ENCODE measurements around the gene DGKD.
A peak's percentile ranks its signal among the peaks of the same experiment; 100 is the strongest.
"Not testable (repeated sequence)": the region's sequence is repeated elsewhere in the genome, so short reads cannot be mapped to it uniquely, and the experiment has no call there.

DGKD gene

GRCh38 chr2:233334915-233335314, 19.4 kb upstream of the DGKD start:
- DNase-seq = no peak
- in situ Hi-C loops (cut with MboI; ENCODE audit: low pct_unique_long_range_greater_than_20kb, low sequenced_read_pairs) = no loop called here

- in situ Hi-C loops (cut with MboI; ENCODE audit: low pct_unique_long_range_greater_than_20kb, low sequenced_read_pairs); DNase-seq: not testable (repeated sequence)
These were observed 18.2 kb upstream of the DGKD start for GRCh38 chr2:233336091-233336490.

GRCh38 chr2:233336541-233336940, 17.8 kb upstream of the DGKD start:
- in situ Hi-C loops (cut with MboI; ENCODE audit: low pct_unique_long_range_greater_than_20kb, low sequenced_read_pairs) = no loop called here
- no peak for DNase-seq

- in situ Hi-C loops (cut with MboI; ENCODE audit: low pct_unique_long_range_greater_than_20kb, low sequenced_read_pairs) = no loop called here
- no peak for DNase-seq
These were observed 16.2 kb upstream of the DGKD start for GRCh38 chr2:233338046-233338445.

GRCh38 chr2:233338812-233339368, 15.4 kb upstream of the DGKD start:
- no peak for DNase-seq
- in situ Hi-C loops (cut with MboI; ENCODE audit: low pct_unique_long_range_greater_than_20kb, low sequenced_read_pairs) = no loop called here

DNA sequence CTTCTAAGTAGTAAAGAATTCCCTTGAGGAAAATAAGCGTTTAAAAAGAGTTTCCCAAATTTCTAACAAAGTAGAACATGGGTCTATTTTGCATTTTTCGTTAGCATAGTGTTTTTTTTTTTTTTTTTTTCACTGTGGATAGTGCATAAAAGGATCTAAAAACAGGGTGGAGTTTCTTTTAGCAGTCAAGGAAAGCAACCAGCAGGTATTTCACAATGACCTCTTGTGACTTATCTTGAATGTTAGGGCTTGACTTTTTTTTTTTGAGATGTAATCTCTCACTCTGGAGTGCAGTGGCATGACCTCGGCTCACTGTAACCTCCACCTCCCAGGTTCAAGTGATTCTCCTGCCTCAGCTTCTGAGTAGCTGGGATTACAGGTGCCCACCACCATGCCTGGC, 14.9 kb upstream of the DGKD start:
- in situ Hi-C loops (cut with MboI; ENCODE audit: low pct_unique_long_range_greater_than_20kb, low sequenced_read_pairs) = no loop called here
- no peak for DNase-seq

- DNase-seq = no peak
- in situ Hi-C loops (cut with MboI; ENCODE audit: low pct_unique_long_range_greater_than_20kb, low sequenced_read_pairs) = no loop called here
These were observed 13.0 kb upstream of the DGKD start for GRCh38 chr2:233341296-233341695.

GRCh38 chr2:233342301-233342700, 12.0 kb upstream of the DGKD start:
- in situ Hi-C loops (cut with MboI; ENCODE audit: low pct_unique_long_range_greater_than_20kb, low sequenced_read_pairs) = no loop called here
- DNase-seq = no peak

DNA sequence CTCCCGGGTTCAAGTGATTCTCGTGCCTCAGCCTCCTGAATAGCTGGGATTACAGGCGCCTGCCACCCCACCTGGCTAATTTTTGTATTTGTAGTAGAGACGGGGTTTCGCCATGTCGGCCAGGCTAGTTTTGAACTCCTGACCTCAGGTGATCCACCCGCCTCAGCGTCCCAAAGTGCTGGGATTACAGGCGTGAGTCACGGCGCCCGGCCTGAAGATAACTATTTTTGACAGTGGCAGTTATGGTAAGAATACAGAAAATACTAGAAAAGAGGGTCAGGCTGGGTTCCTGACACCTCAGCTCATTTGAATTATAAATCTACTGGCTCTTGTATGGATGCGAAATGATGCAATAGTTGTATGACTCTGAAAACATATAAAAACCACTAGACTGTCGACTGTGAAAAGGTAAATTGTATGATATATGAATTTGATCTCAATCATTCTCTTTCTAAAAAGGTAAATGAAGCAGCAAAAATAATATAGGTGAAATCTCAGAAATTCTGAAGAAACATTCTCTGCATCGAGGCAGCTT, 11.1 kb upstream of the DGKD start:
- in situ Hi-C loops (cut with MboI; ENCODE audit: low pct_unique_long_range_greater_than_20kb, low sequenced_read_pairs) = no loop called here
- DNase-seq = no peak

DNA sequence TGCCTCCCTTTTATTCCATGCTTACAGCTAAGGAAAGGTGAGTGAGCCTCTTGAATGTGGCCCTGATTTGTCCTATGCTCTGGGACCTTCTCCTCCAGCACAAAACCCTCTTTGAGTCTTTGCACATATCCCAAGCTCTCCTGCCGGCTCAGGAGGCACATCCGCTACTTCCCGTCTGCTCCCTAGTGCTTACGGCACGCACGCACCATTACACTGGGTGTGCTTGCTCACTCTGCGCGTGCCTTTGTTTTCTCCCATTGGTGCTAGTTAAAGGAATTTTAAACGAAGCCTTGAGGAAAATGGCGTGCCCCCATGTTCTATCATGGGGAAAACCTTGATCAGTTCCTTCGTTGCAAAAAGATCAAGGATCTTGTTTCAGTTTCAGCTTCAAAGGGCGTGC, 7.9 kb upstream of the DGKD start:
- DNase-seq = no peak
- in situ Hi-C loops (cut with MboI; ENCODE audit: low pct_unique_long_range_greater_than_20kb, low sequenced_read_pairs) = no loop called here

GRCh38 chr2:233346930-233347329, 7.4 kb upstream of the DGKD start:
- in situ Hi-C loops (cut with MboI; ENCODE audit: low pct_unique_long_range_greater_than_20kb, low sequenced_read_pairs) = no loop called here
- DNase-seq = no peak

DNA sequence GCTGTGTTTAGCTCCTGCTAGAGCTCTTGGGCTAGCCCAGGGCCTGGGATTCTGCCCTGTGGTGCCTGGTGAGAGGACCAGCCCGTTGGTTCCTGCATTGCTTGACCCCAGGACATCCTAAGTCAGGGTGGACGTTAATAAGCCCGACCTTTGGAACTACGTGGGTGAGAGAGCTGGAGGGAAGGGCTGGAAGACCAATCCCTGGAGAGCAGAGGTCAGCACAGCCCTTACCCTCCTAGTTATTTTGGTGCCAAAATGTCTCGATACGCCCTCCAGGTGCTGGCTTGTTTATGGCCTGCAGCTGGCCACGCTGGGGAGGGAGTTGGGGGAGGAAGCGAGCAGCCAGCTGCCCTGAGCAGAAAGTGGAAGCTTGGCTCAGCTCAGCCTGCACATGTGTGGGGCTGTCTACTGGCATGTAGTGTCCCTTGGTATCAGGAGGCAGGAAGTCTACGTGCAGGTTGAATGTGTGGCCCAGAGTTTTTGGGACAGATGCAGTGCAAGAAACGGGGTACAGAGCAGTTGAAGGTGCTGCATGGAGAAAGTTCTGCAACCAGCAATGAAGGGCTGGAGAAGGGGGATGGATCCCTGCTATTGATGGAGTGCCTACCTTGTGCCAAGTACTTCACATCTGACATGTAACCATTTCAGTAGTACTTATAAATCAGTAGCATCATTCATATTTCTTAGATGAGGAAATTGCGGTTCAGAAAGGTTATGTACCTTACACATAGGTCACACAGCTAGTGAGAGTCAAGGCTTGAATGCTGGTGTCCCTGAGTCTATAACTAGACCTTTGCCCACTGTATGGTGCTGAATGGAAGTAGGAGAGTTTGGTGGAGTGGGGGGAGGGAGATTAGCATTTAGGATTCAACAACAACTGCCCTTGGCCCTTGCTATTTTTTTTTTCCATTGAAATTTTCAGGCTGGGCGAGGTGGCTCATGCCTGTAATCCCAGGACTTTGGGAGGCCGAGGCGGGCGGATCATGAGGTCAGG, 5.0 kb upstream of the DGKD start:
- in situ Hi-C loops (cut with MboI; ENCODE audit: low pct_unique_long_range_greater_than_20kb, low sequenced_read_pairs) = no loop called here

DNA sequence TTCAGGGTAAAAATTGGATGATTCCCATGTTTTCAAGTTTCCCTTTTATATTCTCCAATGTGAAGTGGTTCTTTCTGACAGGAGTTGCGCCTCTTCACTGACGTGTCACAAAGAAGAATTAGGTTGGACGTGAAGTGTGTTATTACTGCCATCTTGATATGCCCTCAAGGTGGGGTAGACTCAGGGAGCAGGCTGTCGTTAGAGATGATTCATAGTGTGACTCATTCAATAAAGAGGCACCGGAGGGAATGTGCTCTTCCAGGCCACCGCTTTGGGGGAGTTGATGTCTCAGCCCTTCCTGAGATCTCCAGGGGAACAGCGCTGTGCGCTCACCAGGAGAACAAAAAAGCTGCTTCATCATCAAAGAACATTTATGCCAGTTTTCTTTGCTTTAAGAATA, 3.6 kb upstream of the DGKD start:
- in situ Hi-C loops (cut with MboI; ENCODE audit: low pct_unique_long_range_greater_than_20kb, low sequenced_read_pairs) = no loop called here
- DNase-seq = peak; percentile 76

More for the DNA sequence above, 5.0 kb upstream of the DGKD start:
- DNase-seq = peak; percentile 79

GRCh38 chr2:233351423-233351822, 2.9 kb upstream of the DGKD start:
- in situ Hi-C loops (cut with MboI; ENCODE audit: low pct_unique_long_range_greater_than_20kb, low sequenced_read_pairs) = no loop called here
- peak; percentile 51 for DNase-seq

GRCh38 chr2:233352141-233352842, 2.0 kb upstream of the DGKD start:
- DNase-seq = no peak
- in situ Hi-C loops (cut with MboI; ENCODE audit: low pct_unique_long_range_greater_than_20kb, low sequenced_read_pairs) = no loop called here

- in situ Hi-C loops (cut with MboI; ENCODE audit: low pct_unique_long_range_greater_than_20kb, low sequenced_read_pairs) = no loop called here
- no peak for DNase-seq
These were observed 1.1 kb upstream of the DGKD start for GRCh38 chr2:233353101-233353768.

- in situ Hi-C loops (cut with MboI; ENCODE audit: low pct_unique_long_range_greater_than_20kb, low sequenced_read_pairs) = no loop called here
- no peak for DNase-seq
These were observed 218 bp downstream of the DGKD start for GRCh38 chr2:233354500-233354924.

- DNase-seq = no peak
- in situ Hi-C loops (cut with MboI; ENCODE audit: low pct_unique_long_range_greater_than_20kb, low sequenced_read_pairs) = no loop called here
These were observed 779 bp downstream of the DGKD start for GRCh38 chr2:233354971-233355574.

GRCh38 chr2:233355916-233356315, 1.6 kb downstream of the DGKD start:
- in situ Hi-C loops (cut with MboI; ENCODE audit: low pct_unique_long_range_greater_than_20kb, low sequenced_read_pairs) = no loop called here
- DNase-seq = no peak

Measured in KBM-7 (cell line).